Panc1 (cell line): ENCODE data around the gene NDST1. TPM values are rescaled to one million over a fixed set of nuclear protein-coding genes. Genes with fewer than 3 reads are reported as not detected.

Experiments used
- ATAC-seq: fragments of 200-7000 bp; cut with Tn5 transposase; 2 replicates; pipeline ENCODE4 v1.9.1; 2020; ENCODE audit warnings: mild to moderate bottlenecking, moderate library complexity
- BruUV-seq: library from RNA; stranded (reverse); fragments of 400-500 nt; replicated peaks from 2 replicates; lab custom pipeline; 2021; lab: Mats Ljungman, UMichigan
- CTCF ChIA-PET: fragments of 300-600 bp; sonication (Branson Sonifier 250); formaldehyde crosslinking; loops from one replicate; lab custom pipeline; 2022; ENCODE audit warnings: antibody characterized with exemption; lab: Charles Lee
- POLR2A ChIA-PET: fragments of 300-600 bp; sonication (Branson Sonifier 250); formaldehyde crosslinking; loops from one replicate; lab custom pipeline; 2022; ENCODE audit warnings: antibody characterized with exemption; lab: Charles Lee
- DNase-seq: peaks from one replicate; pipeline ENCODE4 v3.0.0-alpha.2; 2010; ENCODE audit warnings: low read depth, low spot score
- H3K27ac ChIP-seq: 2 replicates; pipeline ENCODE4 v1.5.1; 2011; ENCODE audit warnings: mild to moderate bottlenecking, low read length, inconsistent platforms
- H3K27me3 ChIP-seq: fragments of 200-500 bp; sonication (Bioruptor generic); 2 replicates; pipeline ENCODE4 v1.6.0; 2014; ENCODE audit warnings: low read length, inconsistent platforms; ENCODE audit not compliant: control insufficient read depth, insufficient read depth
- H3K36me3 ChIP-seq: fragments of 200-500 bp; sonication (Bioruptor generic); 2 replicates; pipeline ENCODE4 v1.5.1; 2014; ENCODE audit warnings: inconsistent platforms, mild to moderate bottlenecking, low read length, moderate library complexity; ENCODE audit not compliant: control insufficient read depth, insufficient read depth
- H3K4me1 ChIP-seq: 2 replicates; pipeline ENCODE4 v1.5.1; 2011; ENCODE audit warnings: inconsistent platforms, mild to moderate bottlenecking, low read length, moderate library complexity; ENCODE audit not compliant: control insufficient read depth, insufficient read depth
- H3K4me3 ChIP-seq, 2 experiments: 2 replicates each; pipeline ENCODE4 v1.5.1; 2011 to 2012; ENCODE audit warnings: low read depth in 2 of 2, low read length in 2 of 2, mild to moderate bottlenecking in 2 of 2, inconsistent platforms in 1 of 2, moderate library complexity in 1 of 2
- H3K9me3 ChIP-seq: fragments of 200-500 bp; sonication (Bioruptor generic); 2 replicates; pipeline ENCODE4 v1.5.1; 2014; ENCODE audit warnings: low read depth, mild to moderate bottlenecking, inconsistent platforms, low read length, moderate library complexity; ENCODE audit not compliant: control insufficient read depth, insufficient read depth
- CTCF ChIP-seq: fragments of 450-650 bp; IDR thresholded peaks from 2 replicates; pipeline ENCODE4 v1.5.1; 2017; ENCODE audit warnings: mild to moderate bottlenecking
- POLR2AphosphoS5 ChIP-seq: IDR thresholded peaks from 2 replicates; pipeline ENCODE4 v1.6.1; 2012; ENCODE audit warnings: mild to moderate bottlenecking, low read depth, low read length, moderate library complexity
- REST ChIP-seq, 2 experiments: IDR thresholded peaks; 2 replicates each; pipeline ENCODE4 v1.6.1; 2011 to 2012; ENCODE audit warnings: low read depth in 2 of 2, control low read depth in 1 of 2, low read length in 1 of 2, mild to moderate bottlenecking in 1 of 2, moderate library complexity in 1 of 2; ENCODE audit not compliant: insufficient read depth in 1 of 2
- SIN3A ChIP-seq: IDR thresholded peaks from 2 replicates; pipeline ENCODE4 v1.6.1; 2012; ENCODE audit warnings: low read depth, mild to moderate bottlenecking, low read length, moderate library complexity, borderline replicate concordance; ENCODE audit not compliant: insufficient read depth
- TCF7L2 ChIP-seq: IDR thresholded peaks from 2 replicates; pipeline ENCODE4 v1.6.1; 2011; ENCODE audit warnings: mild to moderate bottlenecking, low read depth, low read length, inconsistent platforms
- in situ Hi-C: cut with HindIII; loops from 2 replicates; pipeline ENCODE4 v1.10.0; 2016; ENCODE audit warnings: low sequenced_read_pairs, low pct_unique_long_range_greater_than_20kb
- intact Hi-C: fragments of 100-400 bp; cut with micrococcal nuclease; formaldehyde crosslinking; loops from one replicate; pipeline ENCODE4 v1.10.0; 2022; ENCODE audit not compliant: unreplicated experiment
- total RNA-seq: library from RNA; stranded (reverse); gene quantifications from one replicate; pipeline ENCODE4 v1.2.1, GENCODE V29; 2021; ENCODE audit not compliant: unreplicated experiment

Gene NDST1
- total RNA-seq, 1 experiment from 2014 or later = 142 TPM

- BruUV-seq = no TSS peak
- Histone ChIP-seq H3K27me3 (no peaks in the 10 kb centered on the region), H3K36me3 (no peaks in the 10 kb centered on the region), H3K9me3 (no peaks in the 10 kb centered on the region), H3K4me3 (no peak overlapping the region), H3K4me1 (peaks cover 49% of the 10 kb centered on the region), H3K27ac (peak overlapping the region; percentile 56)
- DNase-seq (no peak), ATAC-seq (no peak)
- intact Hi-C loops = no loop called here
- ChIA-PET CTCF (no interaction called here), POLR2A (interaction anchor here (0.6 kb wide), 1 partner anchor 310 kb away, joined by 5 read pairs; the partner anchor contains the start of gene SMIM3)
- in situ Hi-C loops = no loop called here
- TF ChIP-seq REST (IDR thresholded peaks at IDR 0.05; ENCODE audit: insufficient read depth in 1 of 2, low read depth in 2 of 2, low read length in 1 of 2) = no peak
- no peak for TF ChIP-seq CTCF
- no peak for TF ChIP-seq POLR2AphosphoS5
- TF ChIP-seq TCF7L2 = no peak
- no peak for TF ChIP-seq SIN3A
These were observed 39.7 kb upstream of the NDST1 start for GRCh38 chr5:150468206-150468605.

GRCh38 chr5:150469718-150470469 lies 38.0 kb upstream of the NDST1 start:
- H3K36me3 ChIP-seq = no peaks in the 10 kb centered on the region
- CTCF ChIA-PET = no interaction called here
- ATAC-seq (peak; percentile 67), DNase-seq (peak; percentile 74)
- BruUV-seq = no TSS peak
- TF ChIP-seq POLR2AphosphoS5 (no peak), CTCF (no peak), REST (IDR thresholded peaks at IDR 0.05; ENCODE audit: insufficient read depth in 1 of 2, low read depth in 2 of 2, low read length in 1 of 2) (peak; percentile 68 to 79; a peak in 3 of 4 replicates), SIN3A (no peak)
- peak overlapping the region; percentile 41; the same call in 1 of the 2 replicates for H3K27ac ChIP-seq
- in situ Hi-C loops = no loop called here
- no peaks in the 10 kb centered on the region for H3K27me3 ChIP-seq
- peaks cover 48% of the 10 kb centered on the region for H3K4me1 ChIP-seq
- intact Hi-C loops = no loop called here
- H3K4me3 ChIP-seq = no peak overlapping the region
- POLR2A ChIA-PET = no interaction called here
- no peaks in the 10 kb centered on the region for H3K9me3 ChIP-seq
